NCI-H1417 (cell line): ENCODE measurements around the gene ERLIN1.
A peak's percentile ranks its signal among the peaks of the same experiment; 100 is the strongest.

ENCODE experiments used
- DNase-seq, 3 experiments: peaks; one replicate each; lab custom pipeline; 2025; lab: John Stamatoyannopoulos, UW

Gene ERLIN1

GRCh38 chr10:100185364-100186252 is at the start of gene ERLIN1:
Gene ERLIN1 (minus strand): TSS chr10:100186029. CDS start chr10:100185626, 403 bp downstream.
- peak; percentile 86 to 92 (median 92) for DNase-seq

GRCh38 chr10:100232101-100232500 is 46.3 kb upstream of the ERLIN1 start:
- DNase-seq: no peak

GRCh38 chr10:100229819-100230422 is 44.1 kb upstream of the ERLIN1 start:
- DNase-seq: no peak

GRCh38 chr10:100223879-100224278 is 38.0 kb upstream of the ERLIN1 start:
- no peak for DNase-seq

- DNase-seq: no peak
Measured at GRCh38 chr10:100222529-100222928, 36.7 kb upstream of the ERLIN1 start.

- no peak for DNase-seq
Measured at GRCh38 chr10:100216006-100216405, 30.2 kb upstream of the ERLIN1 start.

- no peak for DNase-seq
Measured at GRCh38 chr10:100209303-100209702, 23.5 kb upstream of the ERLIN1 start.

GRCh38 chr10:100208276-100208675 is 22.4 kb upstream of the ERLIN1 start:
- no peak for DNase-seq

GRCh38 chr10:100204370-100204769 is 18.5 kb upstream of the ERLIN1 start:
- DNase-seq: no peak

GRCh38 chr10:100201549-100201948 is 15.7 kb upstream of the ERLIN1 start:
- no peak for DNase-seq

GRCh38 chr10:100194711-100195110 is 8.9 kb upstream of the ERLIN1 start:
- no peak for DNase-seq

GRCh38 chr10:100192350-100192749 is 6.5 kb upstream of the ERLIN1 start:
- no peak for DNase-seq

- DNase-seq: peak in 1 of 3 experiments; percentile 22
Measured at GRCh38 chr10:100186253-100187212, 704 bp upstream of the ERLIN1 start.

GRCh38 chr10:100184840-100185239 is 989 bp downstream of the ERLIN1 start:
- DNase-seq: peak in 1 of 3 experiments; percentile 24

GRCh38 chr10:100184426-100184825 is 1.4 kb downstream of the ERLIN1 start:
- no peak for DNase-seq

- DNase-seq: no peak
Measured at GRCh38 chr10:100183481-100183880, 2.3 kb downstream of the ERLIN1 start.

GRCh38 chr10:100182908-100183307 is 2.9 kb downstream of the ERLIN1 start:
- DNase-seq: no peak

- DNase-seq: no peak
Measured at GRCh38 chr10:100182281-100182680, 3.5 kb downstream of the ERLIN1 start.

- DNase-seq: no peak
Measured at GRCh38 chr10:100175875-100176274, 10.0 kb downstream of the ERLIN1 start.

- no peak for DNase-seq
Measured at GRCh38 chr10:100174699-100175677, 10.8 kb downstream of the ERLIN1 start.

GRCh38 chr10:100173035-100173434 is 12.8 kb downstream of the ERLIN1 start:
- no peak for DNase-seq
